Cardiac muscle cell (in vitro differentiated cells and primary cell): ENCODE results near the gene MSTN. TPM values are rescaled to one million over a fixed set of nuclear protein-coding genes. Genes with fewer than 3 reads are reported as not detected.
A peak's percentile ranks its signal among the peaks of the same experiment; 100 is the strongest.

Source experiments
- DNase-seq, 2 donors: peaks; one replicate each; pipeline versions ENCODE4 v3.0.0 to v3.0.0-alpha.2; 2010 to 2017; ENCODE audit warnings: low read depth in 1 of 2, low spot score in 1 of 2
- H3K27ac ChIP-seq: fragments of 200-600 bp; sonication (generic); 2 replicates; pipeline ENCODE4 v1.5.1; 2016
- H3K27me3 ChIP-seq: fragments of 200-600 bp; sonication (generic); 2 replicates; pipeline ENCODE4 v1.6.0; 2016; ENCODE audit warnings: control low read depth
- H3K36me3 ChIP-seq: fragments of 200-600 bp; sonication (generic); 2 replicates; pipeline ENCODE4 v1.5.1; 2016; ENCODE audit warnings: control low read depth
- H3K4me1 ChIP-seq: fragments of 200-600 bp; sonication (generic); 2 replicates; pipeline ENCODE4 v1.8.1; 2017; ENCODE audit warnings: low read depth, mild to moderate bottlenecking, mixed run types
- H3K4me3 ChIP-seq: fragments of 200-600 bp; sonication (generic); 2 replicates; pipeline ENCODE4 v1.5.1; 2016; ENCODE audit warnings: mild to moderate bottlenecking
- H3K9me3 ChIP-seq: fragments of 200-600 bp; sonication (generic); 2 replicates; pipeline ENCODE4 v1.5.1; 2017; ENCODE audit warnings: low read depth, mild to moderate bottlenecking, control low read depth
- polyA plus RNA-seq: library from polyadenylated mRNA; unstranded; fragments of >200 nt; fragmentation: Nextera tagmentation; extraction: Ambion mirVana; gene quantifications from 2 replicates; pipeline ENCODE4 v1.2.1, GENCODE V29; 2016
- total RNA-seq: library from RNA; depleted of rRNA; stranded (reverse); fragments of >200 nt; gene quantifications from 2 replicates; pipeline ENCODE4 v1.2.3, GENCODE V29; 2016
- TF ChIP-seq, protein P1 (sequence below): IDR thresholded peaks from 2 replicates; pipeline ENCODE4 v1.5.1; 2012; ENCODE audit warnings: low read depth, mild to moderate bottlenecking, low read length

MSTN gene
- total and polyA plus RNA-seq, 2 experiments from 2014 or later, result 0.27 TPM; not detected in 1

- TF ChIP-seq, protein P1, sequence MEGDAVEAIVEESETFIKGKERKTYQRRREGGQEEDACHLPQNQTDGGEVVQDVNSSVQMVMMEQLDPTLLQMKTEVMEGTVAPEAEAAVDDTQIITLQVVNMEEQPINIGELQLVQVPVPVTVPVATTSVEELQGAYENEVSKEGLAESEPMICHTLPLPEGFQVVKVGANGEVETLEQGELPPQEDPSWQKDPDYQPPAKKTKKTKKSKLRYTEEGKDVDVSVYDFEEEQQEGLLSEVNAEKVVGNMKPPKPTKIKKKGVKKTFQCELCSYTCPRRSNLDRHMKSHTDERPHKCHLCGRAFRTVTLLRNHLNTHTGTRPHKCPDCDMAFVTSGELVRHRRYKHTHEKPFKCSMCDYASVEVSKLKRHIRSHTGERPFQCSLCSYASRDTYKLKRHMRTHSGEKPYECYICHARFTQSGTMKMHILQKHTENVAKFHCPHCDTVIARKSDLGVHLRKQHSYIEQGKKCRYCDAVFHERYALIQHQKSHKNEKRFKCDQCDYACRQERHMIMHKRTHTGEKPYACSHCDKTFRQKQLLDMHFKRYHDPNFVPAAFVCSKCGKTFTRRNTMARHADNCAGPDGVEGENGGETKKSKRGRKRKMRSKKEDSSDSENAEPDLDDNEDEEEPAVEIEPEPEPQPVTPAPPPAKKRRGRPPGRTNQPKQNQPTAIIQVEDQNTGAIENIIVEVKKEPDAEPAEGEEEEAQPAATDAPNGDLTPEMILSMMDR, result no peak
- DNase-seq, result no peak
- Histone ChIP-seq H3K9me3 (no peaks in the 10 kb centered on the region), H3K27ac (no peak overlapping the region), H3K4me3 (no peak overlapping the region), H3K27me3 (no peaks in the 10 kb centered on the region), H3K4me1 (no peaks in the 10 kb centered on the region), H3K36me3 (no peaks in the 10 kb centered on the region)
These were observed 9.1 kb downstream of the MSTN start for GRCh38 chr2:190053426-190053825.

DNA sequence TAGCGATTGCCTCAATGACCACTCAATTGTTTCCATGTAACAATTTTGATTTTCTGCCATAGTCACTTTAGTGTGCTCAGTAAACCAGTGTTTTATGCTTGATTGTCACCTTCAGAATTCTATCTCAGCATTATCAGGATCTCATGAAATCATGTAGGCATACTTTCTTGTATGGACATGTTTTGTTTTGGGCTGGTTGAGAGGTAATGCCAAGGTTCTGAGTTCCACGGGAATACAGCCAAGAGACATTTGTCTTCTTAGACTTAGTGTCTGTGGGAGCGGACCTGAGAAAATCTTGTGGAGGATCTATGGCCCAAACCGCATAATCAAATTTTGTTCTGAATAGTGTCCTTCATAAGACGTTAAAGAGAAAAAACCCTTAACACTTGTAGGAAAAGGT lies 10.2 kb downstream of the MSTN start:
- no peaks in the 10 kb centered on the region for H3K36me3 ChIP-seq
- H3K27me3 ChIP-seq, result no peaks in the 10 kb centered on the region
- no peaks in the 10 kb centered on the region for H3K9me3 ChIP-seq
- no peaks in the 10 kb centered on the region for H3K4me1 ChIP-seq
- TF ChIP-seq, protein P1, result no peak
- no peak overlapping the region for H3K27ac ChIP-seq
- no peak overlapping the region for H3K4me3 ChIP-seq
- DNase-seq, result no peak

DNA sequence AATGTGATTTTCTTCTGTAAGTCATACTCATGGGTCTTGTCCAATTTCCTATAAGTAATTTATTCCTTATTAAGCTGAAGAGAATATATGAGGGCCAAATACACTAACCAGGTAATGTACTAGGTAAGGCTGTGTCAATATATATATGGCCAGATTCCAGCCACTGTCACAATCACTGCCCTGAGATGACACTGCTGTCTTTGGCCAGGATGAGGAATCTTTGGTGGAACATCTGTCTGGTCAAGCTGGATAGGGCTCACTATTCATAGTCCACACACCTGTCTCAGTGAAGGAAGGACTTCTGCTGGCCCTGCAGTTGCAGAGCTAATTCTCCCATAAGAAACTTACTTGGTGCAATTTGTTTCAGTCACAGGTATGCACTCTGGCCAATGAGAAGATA lies 11.3 kb downstream of the MSTN start:
- TF ChIP-seq, protein P1, result no peak
- DNase-seq, result no peak

DNA sequence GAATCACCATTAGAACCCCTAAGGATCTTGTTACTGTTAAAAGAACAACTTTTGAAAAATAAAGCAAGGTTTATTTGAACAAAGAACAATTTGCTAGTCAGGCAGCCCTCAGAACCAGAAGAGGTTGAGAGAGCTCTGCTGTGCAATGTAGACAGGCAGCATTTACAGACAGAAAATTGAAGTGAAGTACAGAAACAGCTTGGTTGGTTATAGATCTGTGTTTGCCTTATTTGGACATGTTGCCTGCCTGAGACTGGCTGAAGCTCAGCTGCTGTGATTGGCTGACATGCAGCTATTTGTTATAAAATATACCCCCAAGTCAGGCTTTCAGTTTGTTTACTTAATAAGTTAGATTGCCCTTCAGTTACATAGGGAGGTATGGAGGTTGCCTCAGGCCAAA lies 12.5 kb downstream of the MSTN start:
- Histone ChIP-seq H3K27me3 (no peaks in the 10 kb centered on the region), H3K4me3 (no peak overlapping the region), H3K9me3 (no peaks in the 10 kb centered on the region), H3K36me3 (no peaks in the 10 kb centered on the region), H3K27ac (no peak overlapping the region), H3K4me1 (no peaks in the 10 kb centered on the region)
- DNase-seq, result peak; percentile 1 to 17
- TF ChIP-seq, protein P1, result no peak

More for the DNA sequence above, 11.3 kb downstream of the MSTN start:
- Histone ChIP-seq H3K4me1 (no peaks in the 10 kb centered on the region), H3K9me3 (no peaks in the 10 kb centered on the region), H3K4me3 (no peak overlapping the region), H3K27me3 (no peaks in the 10 kb centered on the region), H3K36me3 (no peaks in the 10 kb centered on the region), H3K27ac (no peak overlapping the region)

- no peaks in the 10 kb centered on the region for H3K9me3 ChIP-seq
- H3K36me3 ChIP-seq, result no peaks in the 10 kb centered on the region
- no peak overlapping the region for H3K4me3 ChIP-seq
- H3K27ac ChIP-seq, result no peak overlapping the region
- no peaks in the 10 kb centered on the region for H3K4me1 ChIP-seq
- no peak for DNase-seq
- TF ChIP-seq, protein P1, result no peak
- no peaks in the 10 kb centered on the region for H3K27me3 ChIP-seq
These were observed 17.7 kb downstream of the MSTN start for GRCh38 chr2:190044866-190045265.

GRCh38 chr2:190043441-190043840 lies 19.1 kb downstream of the MSTN start:
- Histone ChIP-seq H3K27me3 (no peaks in the 10 kb centered on the region), H3K27ac (no peak overlapping the region), H3K4me3 (no peak overlapping the region), H3K4me1 (no peaks in the 10 kb centered on the region), H3K36me3 (no peaks in the 10 kb centered on the region), H3K9me3 (no peaks in the 10 kb centered on the region)
- TF ChIP-seq, protein P1, result no peak
- DNase-seq, result peak in 1 of 2 donors; percentile 57
